ENCODE measurements around the gene GPC6. TPM values are rescaled to one million over a fixed set of nuclear protein-coding genes. Genes with fewer than 3 reads are reported as not detected.

GPC6 gene
- total RNA-seq: 1 to 10 TPM; 2.7 to 5.7 (median 4.4) TPM

GRCh38 chr13:93226623-93227279, at the start of gene GPC6:
GPC6 (plus strand) TSS chr13:93226807.
- H3K27ac ChIP-seq: peak within 1 kb of the TSS; percentile 64
- WGBS: 2% methylated on average over 31 of the region's 31 CpGs
- DNase-seq (ENCODE audit: low spot score in 2 of 2): no peak
- H3K36me3 ChIP-seq: no peaks in the 10 kb centered on the region
- H3K9me3 ChIP-seq: no peaks in the 10 kb centered on the region
- no peak for TF ChIP-seq POLR2A (IDR thresholded peaks at IDR 0.05)
- no peak for TF ChIP-seq POLR2AphosphoS5 (IDR thresholded peaks at IDR 0.05)
- TF ChIP-seq CTCF (IDR thresholded peaks at IDR 0.05): no peak
- H3K4me1 ChIP-seq: peaks cover 23% of the 10 kb centered on the region
- peak within 1 kb of the TSS; percentile 54 for H3K4me3 ChIP-seq
- peaks cover 17% of the 10 kb centered on the region for H3K27me3 ChIP-seq

- 27% methylated on average over 2 of the region's 2 CpGs for WGBS
- Histone ChIP-seq H3K27me3 (no peaks in the 10 kb centered on the region), H3K4me1 (no peaks in the 10 kb centered on the region), H3K4me3 (no peak overlapping the region), H3K36me3 (no peaks in the 10 kb centered on the region), H3K27ac (no peak overlapping the region), H3K9me3 (no peaks in the 10 kb centered on the region)
- TF ChIP-seq POLR2AphosphoS5 (IDR thresholded peaks at IDR 0.05) (no peak), CTCF (IDR thresholded peaks at IDR 0.05) (no peak), POLR2A (IDR thresholded peaks at IDR 0.05) (no peak), EP300 (IDR thresholded peaks at IDR 0.05) (no peak)
- no peak for DNase-seq (ENCODE audit: low spot score in 2 of 2)
Observed at GRCh38 chr13:93180356-93180969, 46.1 kb upstream of the GPC6 start.

- Histone ChIP-seq H3K4me1 (no peaks in the 10 kb centered on the region), H3K27me3 (no peaks in the 10 kb centered on the region), H3K36me3 (no peaks in the 10 kb centered on the region), H3K9me3 (no peaks in the 10 kb centered on the region), H3K27ac (no peak overlapping the region), H3K4me3 (no peak overlapping the region)
- TF ChIP-seq POLR2AphosphoS5 (IDR thresholded peaks at IDR 0.05) (no peak), CTCF (IDR thresholded peaks at IDR 0.05) (no peak), POLR2A (IDR thresholded peaks at IDR 0.05) (no peak), EP300 (IDR thresholded peaks at IDR 0.05) (no peak)
- 89% methylated on average over 3 of the region's 3 CpGs for WGBS
- no peak for DNase-seq (ENCODE audit: low spot score in 2 of 2)
Observed at GRCh38 chr13:93182406-93182805, 44.2 kb upstream of the GPC6 start.

- no peak for DNase-seq (ENCODE audit: low spot score in 2 of 2)
- WGBS: 70% methylated on average over 1 of the region's 1 CpG
- no peaks in the 10 kb centered on the region for H3K9me3 ChIP-seq
- no peaks in the 10 kb centered on the region for H3K4me1 ChIP-seq
- TF ChIP-seq CTCF (IDR thresholded peaks at IDR 0.05): no peak
- TF ChIP-seq POLR2AphosphoS5 (IDR thresholded peaks at IDR 0.05): no peak
- TF ChIP-seq EP300 (IDR thresholded peaks at IDR 0.05): no peak
- no peak for TF ChIP-seq POLR2A (IDR thresholded peaks at IDR 0.05)
- no peak overlapping the region for H3K4me3 ChIP-seq
- no peaks in the 10 kb centered on the region for H3K27me3 ChIP-seq
- H3K27ac ChIP-seq: no peak overlapping the region
- H3K36me3 ChIP-seq: no peaks in the 10 kb centered on the region
Observed at GRCh38 chr13:93183302-93183701, 43.3 kb upstream of the GPC6 start.

- no peak for TF ChIP-seq POLR2AphosphoS5 (IDR thresholded peaks at IDR 0.05)
- TF ChIP-seq CTCF (IDR thresholded peaks at IDR 0.05): no peak
- TF ChIP-seq POLR2A (IDR thresholded peaks at IDR 0.05): no peak
- no peak for TF ChIP-seq EP300 (IDR thresholded peaks at IDR 0.05)
- no peaks in the 10 kb centered on the region for H3K36me3 ChIP-seq
- no peak for DNase-seq (ENCODE audit: low spot score in 2 of 2)
- H3K9me3 ChIP-seq: no peaks in the 10 kb centered on the region
- 67% methylated on average over 2 of the region's 2 CpGs for WGBS
- H3K4me3 ChIP-seq: no peak overlapping the region
- H3K4me1 ChIP-seq: no peaks in the 10 kb centered on the region
- H3K27me3 ChIP-seq: no peaks in the 10 kb centered on the region
- H3K27ac ChIP-seq: no peak overlapping the region
Observed at GRCh38 chr13:93190006-93190405, 36.6 kb upstream of the GPC6 start.

Data from suprapubic skin (tissue), 4 donors.